Amniotic stem cell (primary cell): Measurements from ENCODE around the gene NPAS4.
"Not testable (repeated sequence)": the region's sequence is repeated elsewhere in the genome, so short reads cannot be mapped to it uniquely, and the experiment has no call there.

Source experiments
- DNase-seq: peaks from one replicate; lab custom pipeline; 2025; lab: John Stamatoyannopoulos, UW

The NPAS4 gene

DNA sequence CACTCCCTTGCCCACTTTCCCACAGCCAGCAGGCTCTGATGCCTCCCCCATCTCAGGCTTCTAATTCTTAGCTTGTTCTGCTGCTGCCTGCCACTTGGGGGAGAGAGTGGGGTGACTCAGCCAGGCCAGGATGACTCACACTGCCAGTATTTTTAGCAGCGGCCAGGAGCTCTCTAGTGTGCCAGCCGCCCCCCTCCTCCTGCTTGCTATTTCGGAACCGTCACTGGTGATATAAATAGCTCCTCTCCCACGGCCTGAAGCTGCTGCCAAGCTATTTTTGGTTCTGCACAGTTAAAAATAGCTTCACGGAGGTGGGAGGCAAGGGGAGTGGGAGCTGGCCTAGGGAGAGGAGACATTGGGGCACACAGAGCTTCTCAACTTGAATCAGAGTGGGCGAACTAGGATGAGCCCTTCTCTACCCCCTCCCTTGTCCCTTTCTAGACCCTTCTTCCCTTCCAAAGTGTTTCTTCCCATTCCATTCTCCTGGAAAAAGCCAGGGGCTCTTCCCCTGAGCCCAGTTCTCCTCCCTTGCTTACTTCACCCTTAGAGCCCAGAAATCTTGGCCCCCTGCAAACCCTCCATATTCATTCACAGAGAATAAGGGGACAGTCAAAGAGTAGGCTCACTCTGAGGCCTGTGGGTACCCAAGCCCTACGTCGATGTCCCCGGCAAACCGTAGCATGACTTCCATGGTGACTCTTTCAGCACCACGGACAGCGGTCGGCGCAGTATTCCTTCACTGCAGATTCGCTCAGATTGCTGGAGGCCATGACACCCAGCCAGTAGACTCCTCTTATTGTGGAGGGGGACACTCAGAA lies 2.5 kb upstream of the NPAS4 start:
- peak; percentile 90 for DNase-seq

DNA sequence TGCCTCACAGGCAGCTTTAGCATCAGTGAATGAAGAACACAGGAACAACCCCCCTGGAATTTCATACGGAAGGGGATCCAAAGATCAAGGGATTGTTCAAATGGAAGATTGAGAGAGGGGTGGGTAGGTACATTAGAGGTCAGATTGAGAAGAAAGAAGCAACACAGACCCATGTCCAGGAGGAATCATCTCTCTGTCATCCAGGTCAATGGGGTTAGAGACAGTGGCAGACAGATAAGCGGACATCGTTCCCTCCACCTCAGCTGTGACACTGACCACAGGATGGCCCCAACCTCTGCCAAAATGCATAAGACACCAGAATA lies 1.9 kb upstream of the NPAS4 start:
- DNase-seq: no peak

DNA sequence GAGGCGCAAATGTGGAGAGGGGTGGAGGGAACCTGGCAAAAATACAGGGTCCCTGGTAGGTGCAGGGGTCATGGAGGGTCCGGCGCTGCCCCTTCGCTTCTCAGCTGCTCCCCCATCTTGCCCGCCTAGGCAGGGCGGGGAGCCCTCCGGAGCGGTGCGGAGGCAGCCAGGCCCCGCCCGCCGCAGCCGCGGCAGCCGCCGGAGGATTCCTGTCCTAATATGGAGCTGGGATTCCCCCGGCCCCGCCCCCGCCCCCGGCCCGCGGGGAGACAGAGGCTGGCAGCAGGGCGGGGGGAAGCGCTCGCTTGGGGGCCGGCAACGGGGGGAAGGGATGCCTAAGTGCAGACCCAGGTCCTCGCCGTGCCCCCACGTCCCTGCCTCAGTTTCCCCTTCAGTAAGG lies 1.0 kb upstream of the NPAS4 start:
- DNase-seq: no peak

DNA sequence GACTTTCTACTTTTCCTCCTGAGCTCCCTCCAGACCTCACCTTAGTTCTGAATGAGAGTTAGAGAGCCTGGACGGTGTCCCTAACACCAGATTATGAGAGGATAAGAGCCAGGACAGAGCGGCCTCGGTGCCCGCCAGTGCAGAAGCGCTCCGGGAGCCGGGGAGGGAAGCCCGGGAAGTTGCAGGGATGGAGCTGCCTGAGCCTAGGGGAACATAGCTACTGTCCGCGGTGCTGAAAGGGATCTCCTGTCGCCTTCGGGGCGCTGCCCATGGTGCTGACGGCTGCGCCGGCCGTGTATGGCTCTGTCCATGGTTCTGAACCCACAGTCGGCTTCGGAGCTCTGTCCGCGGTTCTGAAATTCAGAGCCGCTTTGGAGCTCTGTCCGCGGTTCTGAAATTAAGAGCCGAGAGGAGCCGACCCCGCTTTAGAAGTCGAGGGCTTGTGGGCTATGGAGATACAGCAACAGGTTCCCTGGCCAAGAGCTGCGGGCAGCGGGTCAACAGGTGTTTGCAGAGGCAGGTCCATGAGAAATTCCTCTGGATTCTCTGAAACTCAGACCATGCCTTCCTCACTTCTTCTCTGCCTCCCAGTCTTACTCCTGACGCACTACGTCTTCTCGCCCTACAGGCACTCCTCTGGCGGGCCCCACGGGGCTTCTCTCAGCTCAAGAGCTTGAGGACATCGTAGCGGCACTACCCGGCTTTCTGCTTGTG lies 814 bp downstream of the NPAS4 start:
- peak; percentile 83 for DNase-seq

DNA sequence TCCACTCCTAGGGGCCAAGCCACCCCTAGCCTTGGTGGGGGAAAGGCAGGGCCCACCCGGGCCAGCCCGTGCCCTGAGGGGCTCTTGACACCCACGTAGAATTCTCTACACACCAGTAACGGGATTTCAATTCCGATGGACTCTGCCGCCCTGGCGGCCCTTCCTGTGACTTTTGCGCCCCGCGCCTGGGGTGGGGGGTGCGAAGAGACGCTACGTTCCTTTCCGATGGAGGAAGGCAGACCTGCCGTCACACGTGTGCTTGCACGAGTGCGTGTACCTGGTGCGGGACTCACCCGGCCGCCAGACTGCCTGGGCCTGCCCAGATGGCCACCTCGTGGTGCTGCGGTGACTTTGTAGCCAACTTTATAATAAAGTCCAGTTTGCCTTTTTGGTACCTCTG lies 5.5 kb downstream of the NPAS4 start:
- DNase-seq: no peak

DNA sequence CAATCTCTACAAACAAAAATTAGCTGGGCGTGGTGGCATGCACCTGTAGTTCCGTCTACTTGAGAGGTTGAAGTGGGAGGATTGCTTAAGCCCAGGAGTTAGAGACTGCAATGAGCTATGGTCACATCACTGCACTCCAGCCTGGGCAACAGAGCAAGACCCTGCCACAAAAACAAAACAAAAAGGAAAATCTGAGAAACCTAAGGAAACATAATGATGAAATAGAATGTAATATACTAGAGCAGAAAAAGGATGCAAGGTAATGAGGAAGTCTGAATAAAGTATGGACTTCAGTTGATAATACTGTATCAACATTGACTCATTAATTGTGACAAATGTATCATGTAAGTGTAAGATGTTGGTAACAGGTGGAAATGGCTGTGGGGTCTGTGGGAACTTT lies 8.1 kb downstream of the NPAS4 start:
- no peak for DNase-seq

DNA sequence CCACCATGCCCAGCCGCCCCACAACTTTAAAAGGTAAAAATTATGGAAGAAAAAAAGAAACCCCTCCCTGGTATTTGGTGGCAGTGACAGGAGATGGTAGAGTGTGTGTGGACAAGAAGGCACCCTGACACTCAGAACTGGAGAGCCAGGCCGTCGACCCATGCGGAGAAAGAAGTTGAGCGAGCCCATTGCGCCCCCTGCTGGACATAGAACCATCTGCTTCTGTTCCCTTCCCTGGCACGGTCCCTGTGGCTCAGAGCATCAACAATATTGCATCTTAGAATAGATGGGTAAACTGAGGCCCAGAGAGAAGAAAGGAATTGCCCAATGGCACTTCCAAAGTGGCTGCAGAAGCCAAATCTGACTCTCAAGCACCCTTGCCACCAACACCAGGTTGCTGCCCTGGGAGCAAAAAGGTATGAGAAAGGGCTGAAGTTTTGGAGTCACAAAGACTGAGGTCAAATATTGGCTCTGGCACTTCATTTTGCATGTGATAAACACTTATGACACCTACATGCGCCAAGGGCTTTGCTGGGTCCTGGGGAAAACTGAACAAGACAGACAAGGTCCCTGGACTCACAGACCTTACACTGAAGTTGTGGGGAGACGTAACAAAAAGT lies 9.3 kb downstream of the NPAS4 start:
- peak; percentile 54 for DNase-seq

DNA sequence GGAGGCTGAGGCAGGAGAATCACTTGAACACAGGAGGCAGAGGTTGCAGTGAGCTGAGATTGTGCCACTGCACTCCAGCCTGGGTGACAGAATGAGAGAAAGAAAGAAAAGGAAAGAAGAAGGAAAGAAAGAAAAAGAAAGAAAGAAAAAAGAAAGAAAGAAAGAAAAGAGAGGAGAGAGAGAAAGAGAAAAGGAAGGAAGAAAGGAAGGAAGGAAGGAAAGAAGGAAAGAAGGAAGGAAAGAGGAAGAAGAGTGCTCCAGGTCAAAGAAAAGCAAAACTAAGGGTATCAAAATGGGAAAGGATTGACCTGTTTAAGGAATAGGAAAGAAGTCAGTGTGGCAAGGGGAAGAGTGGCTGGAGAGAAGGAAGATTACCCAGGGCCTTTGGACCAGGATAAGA lies 10.5 kb downstream of the NPAS4 start:
- not testable (repeated sequence) for DNase-seq

DNA sequence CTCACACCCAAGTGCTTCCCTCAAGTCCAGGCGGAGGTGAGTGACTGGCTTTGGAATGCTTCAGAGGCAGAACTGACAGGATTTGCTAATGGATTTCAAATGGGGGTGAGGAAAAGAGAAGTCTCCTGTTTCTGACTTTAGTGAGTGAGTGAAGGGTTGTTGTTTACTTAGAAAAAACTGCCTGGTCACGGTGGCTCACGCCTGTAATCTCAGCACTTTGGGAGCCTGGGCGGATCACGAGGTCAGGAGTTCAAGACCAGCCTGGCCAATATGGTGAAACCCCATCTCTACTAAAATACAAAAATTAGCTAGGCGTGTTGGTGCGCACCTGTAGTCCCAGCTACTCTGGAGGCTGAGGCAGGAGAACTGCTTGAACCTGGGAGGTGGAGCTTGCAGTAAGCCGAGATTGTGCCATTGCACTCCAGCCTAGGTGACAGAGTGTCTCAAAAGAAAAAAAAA lies 11.1 kb downstream of the NPAS4 start:
- not testable (repeated sequence) for DNase-seq

DNA sequence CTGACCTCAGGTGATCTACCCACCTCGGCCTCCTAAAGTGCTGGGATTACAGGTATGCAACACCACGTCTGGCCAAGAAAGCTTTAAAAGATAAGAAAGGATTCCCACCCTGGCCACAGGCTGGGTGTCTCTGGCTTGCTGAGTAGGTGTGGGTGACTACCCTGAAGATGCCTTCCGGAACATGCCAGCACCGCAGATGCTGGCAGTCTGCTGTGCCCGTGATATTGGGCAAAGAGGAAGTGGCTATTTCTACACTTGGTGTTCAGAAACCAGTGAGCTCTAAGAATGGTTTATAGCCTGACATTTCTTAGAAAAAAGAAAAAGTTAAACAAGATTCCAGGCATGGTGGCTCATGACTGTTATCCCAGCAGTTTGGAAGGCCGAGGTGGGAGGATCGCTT lies 11.8 kb downstream of the NPAS4 start:
- DNase-seq: no peak

DNA sequence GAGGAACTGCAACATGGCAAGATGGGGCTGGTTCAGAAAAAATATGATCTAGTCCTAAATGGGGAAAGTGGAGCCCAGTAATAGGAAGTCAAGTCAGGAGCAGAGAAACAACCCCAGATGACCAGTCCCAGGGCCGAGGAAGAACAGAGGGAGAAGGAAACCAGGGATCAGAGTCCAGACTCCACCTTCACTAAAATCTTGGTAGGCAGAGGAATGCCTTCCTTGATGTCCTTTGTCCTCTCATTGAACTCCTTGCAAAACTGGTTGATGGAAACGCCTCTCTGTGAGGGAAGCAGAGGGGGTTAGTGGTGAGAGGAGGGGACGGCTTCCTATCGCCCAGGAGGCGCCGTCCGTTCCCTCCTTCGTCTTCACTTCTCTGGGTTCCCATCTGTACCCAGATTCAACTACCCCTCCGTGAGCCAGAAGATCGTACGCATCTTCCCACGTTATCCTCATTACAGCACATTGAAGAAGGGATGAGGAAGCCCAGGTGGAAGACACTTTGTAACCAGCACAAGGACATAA lies 17.2 kb downstream of the NPAS4 start:
- no peak for DNase-seq

DNA sequence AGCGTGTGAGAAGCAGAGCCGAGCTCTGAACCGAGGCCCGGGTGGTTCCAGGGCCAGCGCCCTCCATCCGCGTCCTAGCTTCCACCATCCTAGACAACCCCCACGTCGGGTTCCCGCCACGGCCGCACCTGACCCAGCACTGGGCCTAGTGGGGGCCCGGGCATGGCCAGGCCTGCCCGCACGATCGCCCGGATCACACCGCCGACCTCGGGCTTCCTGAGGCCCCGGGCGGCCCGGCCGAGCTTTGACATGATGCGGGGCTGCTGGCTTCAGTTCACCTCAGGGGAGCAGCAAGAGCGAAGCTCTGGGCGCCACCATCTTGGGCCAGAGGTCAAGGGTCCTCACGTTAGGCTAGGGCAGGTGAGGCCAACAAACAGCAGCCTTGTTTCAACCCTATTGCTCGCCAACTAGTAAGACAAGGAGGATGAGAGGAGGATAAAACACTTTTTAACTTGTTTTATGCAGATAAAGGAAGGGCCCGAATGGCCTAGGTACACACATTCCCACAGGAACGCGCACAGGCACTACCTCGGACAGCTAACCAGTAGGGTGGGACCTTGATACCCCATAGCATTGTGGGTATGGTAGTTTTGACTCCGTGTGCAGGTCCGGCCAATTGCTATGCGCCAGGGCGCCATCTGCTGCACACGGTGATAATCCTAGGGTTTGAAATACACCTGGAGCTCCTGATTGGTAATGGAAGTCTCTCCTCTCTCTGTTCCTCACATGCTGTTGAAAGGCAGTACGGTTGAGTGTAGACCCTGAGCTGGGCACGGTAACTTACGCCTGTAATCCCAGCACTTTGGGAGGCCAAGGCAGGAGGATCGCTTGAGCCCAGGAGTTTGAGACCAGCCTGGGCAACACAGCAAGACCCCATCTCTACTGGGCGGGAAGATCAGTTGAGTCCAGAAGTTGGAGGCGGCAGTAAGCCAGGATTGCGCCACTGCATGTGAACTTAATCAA lies 17.9 kb downstream of the NPAS4 start, which contains the start of gene MRPL11:
Gene MRPL11 (minus strand): TSS at position 345 of the 963 bp plus-strand sequence. CDS start 94 bp downstream, at position 251.
- peak; percentile 74 for DNase-seq

DNA sequence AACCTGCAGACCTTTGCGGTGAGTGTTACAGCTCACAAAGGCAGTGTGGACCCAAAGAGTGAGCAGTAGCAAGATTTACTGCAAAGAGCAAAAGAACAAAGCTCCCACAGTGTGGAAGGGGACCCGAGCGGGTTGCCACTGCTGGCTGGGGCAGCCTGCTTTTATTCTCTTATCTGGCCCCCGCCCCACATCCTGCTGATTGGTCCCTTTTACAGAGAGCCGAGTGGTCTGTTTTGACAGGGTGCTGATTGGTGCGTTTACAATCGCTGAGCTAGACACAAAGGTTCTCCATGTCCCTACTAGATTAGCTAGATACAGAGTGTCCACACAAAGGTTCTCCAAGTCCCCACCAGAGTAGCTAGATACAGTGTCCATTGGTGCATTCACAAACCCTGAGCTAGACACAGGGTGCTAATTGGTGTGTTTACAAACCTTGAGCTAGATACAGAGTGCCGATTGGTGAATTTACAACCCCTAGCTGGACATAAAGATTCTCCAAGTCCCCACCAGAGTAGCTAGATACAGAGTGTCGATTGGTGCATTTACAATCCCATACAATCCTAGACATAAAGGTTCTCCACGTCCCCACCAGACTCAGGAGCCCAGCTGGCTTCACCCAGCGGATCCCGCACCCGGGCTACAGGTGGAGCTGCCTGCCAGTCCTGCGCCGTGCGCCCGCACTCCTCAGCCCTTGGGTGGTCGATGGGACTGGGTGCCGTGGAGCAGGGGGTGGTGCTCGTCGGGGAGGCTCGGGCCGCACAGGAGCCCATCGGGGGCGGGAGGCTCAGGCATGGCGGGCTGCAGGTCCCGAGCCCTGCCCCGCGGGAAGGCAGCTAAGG lies 19.5 kb downstream of the NPAS4 start:
- DNase-seq: not testable (repeated sequence)

DNA sequence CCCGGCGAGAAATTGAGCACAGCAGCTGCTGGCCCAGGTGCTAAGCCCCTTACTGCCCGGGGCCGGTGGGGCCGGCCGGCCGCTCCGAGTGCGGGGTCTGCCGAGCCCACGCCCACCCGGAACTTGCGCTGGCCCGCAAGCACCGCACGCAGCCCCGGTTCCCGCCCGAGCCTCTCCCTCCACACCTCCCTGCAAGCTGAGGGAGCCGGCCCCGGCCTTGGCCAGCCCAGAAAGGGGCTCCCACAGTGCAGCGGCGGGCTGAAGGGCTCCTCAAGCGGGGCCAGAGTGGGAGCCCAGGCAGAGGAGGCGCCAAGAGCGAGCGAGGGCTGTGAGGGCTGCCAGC lies 20.1 kb downstream of the NPAS4 start:
- DNase-seq: not testable (repeated sequence)

DNA sequence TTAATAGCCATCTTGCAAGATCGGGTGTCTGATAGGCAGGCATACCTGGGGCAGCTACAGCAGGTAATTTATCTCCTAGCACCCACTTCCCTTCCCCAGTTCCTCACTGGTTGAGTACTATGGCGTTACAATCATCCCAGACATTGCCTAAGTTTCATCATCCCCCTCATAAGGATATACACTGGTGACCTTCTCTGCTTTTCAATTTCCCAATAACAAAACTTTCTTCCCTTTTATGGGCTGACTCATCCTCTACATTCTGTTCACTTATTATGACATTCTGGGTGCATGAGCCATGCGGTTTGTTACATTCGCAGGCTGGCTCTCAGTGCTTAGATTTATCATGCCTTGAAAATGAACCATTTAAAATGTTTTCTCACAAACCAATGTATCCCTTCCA lies 22.8 kb downstream of the NPAS4 start:
- peak; percentile 16 for DNase-seq

DNA sequence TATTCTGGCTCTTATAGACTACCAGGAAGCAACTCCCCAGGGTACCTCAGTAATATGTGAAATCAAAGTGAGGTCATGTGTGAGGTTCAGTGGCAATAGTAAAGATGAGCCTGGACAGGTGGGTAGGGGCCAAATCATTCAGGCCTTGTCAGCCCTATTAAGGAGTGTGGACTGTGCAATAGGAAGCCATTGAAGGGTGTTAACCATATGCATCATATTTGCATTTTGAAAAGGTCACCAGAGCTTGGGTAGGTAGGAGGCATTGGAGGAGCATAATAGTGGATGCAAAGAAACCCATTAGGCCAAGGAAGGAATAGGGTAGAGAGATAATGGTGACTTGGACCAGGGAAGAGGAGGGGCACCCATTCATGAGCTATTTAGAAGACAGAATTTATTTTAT lies 26.2 kb downstream of the NPAS4 start:
- DNase-seq: no peak

DNA sequence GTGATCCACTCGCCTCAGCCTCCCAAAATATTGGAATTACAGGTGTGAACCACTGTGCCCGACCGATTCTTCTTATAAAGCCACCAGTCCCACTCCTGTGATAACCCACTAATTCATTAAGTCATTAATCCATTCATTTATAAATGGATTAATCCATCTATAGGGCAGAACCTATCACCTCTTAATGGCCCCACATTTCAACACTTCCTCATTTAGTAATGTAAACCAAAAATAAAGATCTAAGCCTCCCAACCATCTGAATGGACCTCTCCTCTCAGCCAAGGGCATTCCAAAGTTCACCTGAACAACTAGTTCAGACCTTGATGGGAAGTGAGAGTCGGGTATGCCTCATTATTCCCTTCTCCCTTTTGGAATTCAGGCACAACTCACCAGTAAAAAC lies 27.7 kb downstream of the NPAS4 start:
- DNase-seq: no peak

DNA sequence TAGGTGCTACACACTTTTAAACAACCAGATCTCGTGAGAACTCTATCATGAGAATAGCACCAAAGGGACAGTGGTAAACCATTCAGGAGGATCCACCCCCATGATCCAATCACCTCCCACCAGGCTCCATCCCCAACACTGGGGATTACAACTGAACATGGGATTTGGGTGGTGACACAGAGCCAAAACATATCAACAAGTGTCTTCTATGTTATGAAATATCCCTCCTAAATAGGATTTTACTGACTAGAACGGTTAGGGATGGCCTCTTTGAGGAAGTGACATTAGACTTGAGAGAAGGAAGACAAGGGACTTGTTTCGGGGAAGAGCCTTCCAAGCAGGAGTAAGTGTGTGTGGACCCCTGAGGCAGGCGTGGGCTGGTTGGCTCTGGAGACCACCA lies 29.7 kb downstream of the NPAS4 start:
- DNase-seq: no peak

DNA sequence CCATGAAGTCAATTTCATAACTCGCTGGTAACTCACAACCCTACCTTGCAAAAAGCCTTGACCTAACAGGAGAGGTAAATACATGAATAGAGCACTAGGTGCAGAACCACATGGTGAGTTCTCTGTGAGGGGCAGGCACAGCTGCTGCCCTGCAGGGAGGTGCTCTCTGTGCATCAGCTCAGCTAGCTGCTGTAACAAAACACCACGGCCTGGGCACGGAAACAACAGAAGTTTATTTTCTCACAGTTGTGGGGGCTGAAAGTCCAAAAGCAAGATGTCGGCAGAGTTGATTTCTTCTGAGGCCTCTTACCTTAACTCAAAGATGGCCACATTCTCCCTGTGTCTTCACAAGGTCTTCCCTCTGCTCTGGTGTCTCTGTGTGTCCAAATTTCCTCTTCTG lies 30.8 kb downstream of the NPAS4 start:
- DNase-seq: no peak

DNA sequence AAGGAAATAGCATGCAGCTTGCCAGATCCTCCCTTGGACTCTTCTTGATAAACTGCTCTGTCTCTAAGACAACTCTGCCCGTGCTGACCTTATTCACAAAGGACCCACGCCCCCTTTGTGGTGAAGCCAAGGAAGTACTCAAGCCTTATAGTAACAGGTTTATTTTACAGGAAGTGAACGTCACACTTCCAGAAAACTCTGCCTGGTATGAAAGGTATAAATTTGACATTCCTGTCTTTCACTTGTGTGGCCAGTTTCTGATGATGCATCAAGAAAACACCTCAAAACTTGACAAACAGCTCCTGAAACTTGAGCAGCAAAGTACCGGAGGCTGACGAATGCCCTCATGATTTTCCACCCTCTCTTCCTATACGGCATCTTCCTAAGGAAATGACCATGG lies 33.4 kb downstream of the NPAS4 start:
- DNase-seq: no peak

DNA sequence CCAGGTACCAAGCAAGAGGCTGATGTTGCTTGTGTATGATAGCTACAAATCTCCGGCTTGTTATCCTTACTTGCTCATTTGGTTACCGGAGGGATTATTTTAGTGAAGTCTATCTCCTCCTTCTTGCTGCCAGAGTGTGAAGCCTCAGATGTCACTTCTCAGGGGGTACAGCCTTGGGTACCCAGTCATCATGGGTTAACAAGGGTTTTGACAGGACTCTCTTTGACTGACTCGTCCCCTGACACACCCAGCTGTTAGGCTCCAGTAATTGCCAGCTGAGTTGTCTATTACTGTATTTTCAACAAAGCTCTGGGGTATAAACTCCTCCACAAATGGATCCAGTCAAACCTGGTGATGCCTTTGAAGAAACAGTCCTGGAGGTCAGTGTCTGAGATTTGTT lies 34.0 kb downstream of the NPAS4 start:
- no peak for DNase-seq
